Mucosa of descending colon (tissue), 3 donors: ENCODE data around the gene TRPV6. TPM values are rescaled to one million over a fixed set of nuclear protein-coding genes. Genes with fewer than 3 reads are reported as not detected.

Experiments used
- ATAC-seq: fragments of 200-7000 bp; cut with Tn5 transposase; one replicate; pipeline ENCODE4 v1.9.1; 2020; ENCODE audit warnings: mild to moderate bottlenecking, moderate library complexity
- DNase-seq, 3 donors: peaks; one replicate each; pipeline ENCODE4 v3.0.0-alpha.2; 2020
- H3K36me3 ChIP-seq: fragments of 200-600 bp; one replicate; pipeline ENCODE4 v1.8.0; 2021; ENCODE audit warnings: low read depth, mild to moderate bottlenecking
- H3K4me1 ChIP-seq: fragments of 200-600 bp; one replicate; pipeline ENCODE4 v1.8.0; 2021; ENCODE audit warnings: low read depth, mild to moderate bottlenecking
- H3K4me3 ChIP-seq: fragments of 200-600 bp; one replicate; pipeline ENCODE4 v1.8.0; 2021; ENCODE audit warnings: mild to moderate bottlenecking
- H3K9me3 ChIP-seq: fragments of 200-600 bp; one replicate; pipeline ENCODE4 v1.8.0; 2021; ENCODE audit warnings: mild to moderate bottlenecking
- CTCF ChIP-seq: fragments of 200-600 bp; IDR thresholded peaks from one replicate; pipeline ENCODE4 v1.8.0; 2022; ENCODE audit warnings: antibody characterized with exemption, mild to moderate bottlenecking
- intact Hi-C, 2 donors: fragments of 100-400 bp; cut with DNase I in 1 of 2; cut with micrococcal nuclease in 1 of 2; formaldehyde crosslinking; loops; one replicate each; pipeline versions ENCODE4 v1.11.0 to v1.11.1; 2022; cut with DNase I, micrococcal nuclease
- total RNA-seq, 3 donors: library from RNA; stranded (reverse); fragmentation: NEBNext Ultra II Directional in 2 of 3; extraction: Animal tissue kit (Norgen Biotek cat#: 25700) in 2 of 3; gene quantifications; one replicate each; pipeline versions ENCODE4 v1.2.1 to v1.2.4, GENCODE V29; 2021 to 2023
- donor health status: DM: no; HTN: no; CAD: no; lungs with moderate emphysema.
- donor health status: DM: no; HTN: no; CAD: no.
- donor health status: DM: no; HTN: yes; CAD: no.

Gene TRPV6
- total RNA-seq, 3 donors from 2014 or later: 0.35 to 0.55 (median 0.44) TPM

- no peaks in the 10 kb centered on the region for H3K36me3 ChIP-seq
- no peak overlapping the region for H3K4me3 ChIP-seq
- no peaks in the 10 kb centered on the region for H3K4me1 ChIP-seq
- ATAC-seq (no peak), DNase-seq (no peak)
- TF ChIP-seq CTCF: no peak
- H3K9me3 ChIP-seq: no peaks in the 10 kb centered on the region
- intact Hi-C loops: no loop called here
Measured at GRCh38 chr7:142878315-142878714, 7.2 kb downstream of the TRPV6 start.

- H3K36me3 ChIP-seq: no peaks in the 10 kb centered on the region
- no peak for TF ChIP-seq CTCF
- ATAC-seq (no peak), DNase-seq (no peak)
- no peaks in the 10 kb centered on the region for H3K9me3 ChIP-seq
- intact Hi-C loops: no loop called here
- no peak overlapping the region for H3K4me3 ChIP-seq
- H3K4me1 ChIP-seq: no peaks in the 10 kb centered on the region
Measured at GRCh38 chr7:142876991-142877910, 8.3 kb downstream of the TRPV6 start.

- intact Hi-C loops: no loop called here
- H3K4me1 ChIP-seq: no peaks in the 10 kb centered on the region
- H3K4me3 ChIP-seq: no peak overlapping the region
- ATAC-seq: no peak
- no peak for TF ChIP-seq CTCF
- no peaks in the 10 kb centered on the region for H3K9me3 ChIP-seq
- no peak for DNase-seq
- no peaks in the 10 kb centered on the region for H3K36me3 ChIP-seq
Measured at GRCh38 chr7:142876236-142876960, 9.1 kb downstream of the TRPV6 start.

GRCh38 chr7:142875456-142875855, 10.1 kb downstream of the TRPV6 start:
- ATAC-seq (no peak), DNase-seq (no peak)
- intact Hi-C loops: no loop called here
- no peaks in the 10 kb centered on the region for H3K36me3 ChIP-seq
- no peak overlapping the region for H3K4me3 ChIP-seq
- no peaks in the 10 kb centered on the region for H3K9me3 ChIP-seq
- H3K4me1 ChIP-seq: no peaks in the 10 kb centered on the region
- TF ChIP-seq CTCF: no peak

GRCh38 chr7:142874837-142875236, 10.7 kb downstream of the TRPV6 start:
- no peaks in the 10 kb centered on the region for H3K4me1 ChIP-seq
- ATAC-seq (no peak), DNase-seq (no peak)
- H3K36me3 ChIP-seq: no peaks in the 10 kb centered on the region
- no peak for TF ChIP-seq CTCF
- intact Hi-C loops: no loop called here
- no peaks in the 10 kb centered on the region for H3K9me3 ChIP-seq
- H3K4me3 ChIP-seq: no peak overlapping the region
